Thymus (tissue), 11 donors: Measurements from ENCODE around the gene TBC1D10A. TPM values are rescaled to one million over a fixed set of nuclear protein-coding genes. Genes with fewer than 3 reads are reported as not detected.
A peak's percentile ranks its signal among the peaks of the same experiment; 100 is the strongest.

ENCODE experiments used
- DNase-seq, 9 donors: peaks; one replicate each; pipeline ENCODE4 v3.0.0-alpha.2; 2013; ENCODE audit warnings: low spot score in 9 of 9, low read depth in 6 of 9, missing footprints in 1 of 9
- H3K27ac ChIP-seq, 2 donors: one replicate each; pipeline ENCODE4 v1.5.1; 2013; ENCODE audit warnings: control low read depth in 1 of 2, low read depth in 1 of 2, low read length in 1 of 2, mild to moderate bottlenecking in 1 of 2, moderate library complexity in 1 of 2
- H3K27me3 ChIP-seq, 2 donors: one replicate each; pipeline ENCODE4 v1.5.1; 2013; ENCODE audit warnings: low read length in 1 of 2; ENCODE audit not compliant: control insufficient read depth in 2 of 2, insufficient read depth in 1 of 2
- H3K36me3 ChIP-seq, 2 donors: one replicate each; pipeline ENCODE4 v1.5.1; 2013; ENCODE audit warnings: low read length in 1 of 2, mild to moderate bottlenecking in 1 of 2, moderate library complexity in 1 of 2; ENCODE audit not compliant: control insufficient read depth in 2 of 2, insufficient read depth in 2 of 2
- H3K4me1 ChIP-seq, 2 donors: one replicate each; pipeline ENCODE4 v1.5.1; 2013; ENCODE audit warnings: low read length in 2 of 2; ENCODE audit not compliant: control insufficient read depth in 2 of 2, insufficient read depth in 2 of 2
- H3K4me3 ChIP-seq, 2 donors: one replicate each; pipeline ENCODE4 v1.5.1; 2013; ENCODE audit warnings: low read length in 2 of 2, control low read depth in 1 of 2, mild to moderate bottlenecking in 1 of 2
- H3K9me3 ChIP-seq, 2 donors: one replicate each; pipeline ENCODE4 v1.5.1; 2013; ENCODE audit warnings: low read length in 1 of 2, mild to moderate bottlenecking in 1 of 2; ENCODE audit not compliant: control insufficient read depth in 2 of 2, insufficient read depth in 1 of 2
- WGBS: extraction: QIAGEN DNeasy Blood & Tissue Kit; methylation state at CpG from one replicate; pipeline ENCODE4 v1.1.7; 2013; 5-methylcytosine and 5-hydroxymethylcytosine counted together
- polyA plus RNA-seq: library from polyadenylated mRNA; stranded (reverse); fragments of 200-250 nt; gene quantifications from one replicate; pipeline ENCODE4 v1.2.3, GENCODE V29; 2013
- total RNA-seq: library from RNA; stranded (reverse); fragments of 120-200 nt; gene quantifications from one replicate; pipeline ENCODE4 v1.2.4, GENCODE V29; 2013
- donor health status: healthy.

Gene TBC1D10A
- total and polyA plus RNA-seq, 2 donors = 25.6 to 39.0 TPM

GRCh38 chr22:30286813-30287647 is 39.7 kb downstream of the TBC1D10A start:
- Histone ChIP-seq H3K4me3 (no peak overlapping the region), H3K4me1 (peaks cover 17 to 53% of the 10 kb centered on the region in 2 donors), H3K27me3 (peaks cover 0 to 6% of the 10 kb centered on the region in 2 donors), H3K27ac (no peak overlapping the region), H3K9me3 (peaks cover 0 to 7% of the 10 kb centered on the region in 2 donors), H3K36me3 (peaks cover 8 to 20% of the 10 kb centered on the region in 2 donors)
- WGBS = 67% methylated on average over 31 of the region's 31 CpGs
- DNase-seq = peak in 2 of 9 donors; percentile 77 to 81

- DNase-seq = no peak
- Histone ChIP-seq H3K4me1 (peaks cover 17 to 46% of the 10 kb centered on the region in 2 donors), H3K27me3 (peaks cover 0 to 6% of the 10 kb centered on the region in 2 donors), H3K36me3 (peaks cover 3 to 14% of the 10 kb centered on the region in 2 donors), H3K4me3 (no peak overlapping the region), H3K27ac (no peak overlapping the region), H3K9me3 (peaks cover 0 to 7% of the 10 kb centered on the region in 2 donors)
- 98% methylated on average over 5 of the region's 5 CpGs for WGBS
Measured at GRCh38 chr22:30286331-30286730, 40.4 kb downstream of the TBC1D10A start.

- Histone ChIP-seq H3K36me3 (peaks cover 0 to 13% of the 10 kb centered on the region in 2 donors), H3K9me3 (peaks cover 0 to 7% of the 10 kb centered on the region in 2 donors), H3K4me3 (no peak overlapping the region), H3K27me3 (peaks cover 0 to 6% of the 10 kb centered on the region in 2 donors), H3K4me1 (peaks cover 16 to 41% of the 10 kb centered on the region in 2 donors), H3K27ac (no peak overlapping the region)
- DNase-seq = no peak
- whole genome bisulfite sequencing = over 99% methylated on average over 8 of the region's 8 CpGs
Measured at GRCh38 chr22:30285846-30286200, 40.9 kb downstream of the TBC1D10A start.

GRCh38 chr22:30285176-30285845 is 41.4 kb downstream of the TBC1D10A start:
- H3K4me1 ChIP-seq = peaks cover 11 to 36% of the 10 kb centered on the region in 2 donors
- peaks cover 0 to 6% of the 10 kb centered on the region in 2 donors for H3K27me3 ChIP-seq
- H3K27ac ChIP-seq = no peak overlapping the region
- no peak for DNase-seq
- H3K36me3 ChIP-seq = peaks cover 0 to 10% of the 10 kb centered on the region in 2 donors
- peaks cover 0 to 7% of the 10 kb centered on the region in 2 donors for H3K9me3 ChIP-seq
- H3K4me3 ChIP-seq = no peak overlapping the region
- 94% methylated on average over 27 of the region's 27 CpGs for WGBS

GRCh38 chr22:30284666-30285065 is 42.1 kb downstream of the TBC1D10A start:
- peaks cover 0 to 10% of the 10 kb centered on the region in 2 donors for H3K36me3 ChIP-seq

DNA sequence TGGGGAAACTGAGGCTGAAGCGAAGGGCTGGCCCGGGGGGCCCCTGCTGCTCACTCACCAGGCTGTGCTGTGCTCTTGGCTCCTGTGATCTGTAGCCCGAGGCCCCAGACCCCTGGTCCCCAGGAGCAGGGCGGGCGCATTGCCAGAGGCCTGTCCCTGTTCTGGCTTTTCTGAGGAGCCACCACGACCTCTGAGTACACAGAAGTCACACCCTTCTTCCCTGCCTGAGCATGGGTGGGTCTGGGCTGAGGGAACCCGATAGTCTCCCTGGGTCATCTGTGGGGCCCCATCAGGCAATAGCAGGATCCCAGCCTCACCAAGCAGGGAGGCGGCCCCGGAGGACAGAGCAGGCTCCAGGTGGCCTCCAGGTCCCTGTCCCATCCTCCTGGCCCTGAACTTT is 42.6 kb downstream of the TBC1D10A start:
- DNase-seq = no peak
- 98% methylated on average over 9 of the region's 9 CpGs for WGBS

More at GRCh38 chr22:30284666-30285065, 42.1 kb downstream of the TBC1D10A start:
- peaks cover 0 to 7% of the 10 kb centered on the region in 2 donors for H3K9me3 ChIP-seq
- H3K4me1 ChIP-seq = peaks cover 7 to 30% of the 10 kb centered on the region in 2 donors
- WGBS = 97% methylated on average over 4 of the region's 4 CpGs
- no peak overlapping the region for H3K27ac ChIP-seq
- no peak overlapping the region for H3K4me3 ChIP-seq
- DNase-seq = no peak
- H3K27me3 ChIP-seq = peaks cover 0 to 6% of the 10 kb centered on the region in 2 donors

GRCh38 chr22:30283342-30283741 is 43.4 kb downstream of the TBC1D10A start:
- Histone ChIP-seq H3K27ac (no peak overlapping the region), H3K9me3 (peaks cover 0 to 7% of the 10 kb centered on the region in 2 donors), H3K36me3 (peaks cover 0 to 10% of the 10 kb centered on the region in 2 donors), H3K4me3 (no peak overlapping the region), H3K27me3 (no peaks in the 10 kb centered on the region), H3K4me1 (peaks cover 4 to 22% of the 10 kb centered on the region in 2 donors)
- 92% methylated on average over 4 of the region's 4 CpGs for WGBS
- DNase-seq = no peak

More for the DNA sequence above, 42.6 kb downstream of the TBC1D10A start:
- no peak overlapping the region for H3K4me3 ChIP-seq
- peaks cover 0 to 10% of the 10 kb centered on the region in 2 donors for H3K36me3 ChIP-seq
- no peak overlapping the region for H3K27ac ChIP-seq
- H3K27me3 ChIP-seq = peaks cover 0 to 6% of the 10 kb centered on the region in 2 donors
- H3K9me3 ChIP-seq = peaks cover 0 to 7% of the 10 kb centered on the region in 2 donors
- peaks cover 7 to 30% of the 10 kb centered on the region in 2 donors for H3K4me1 ChIP-seq

GRCh38 chr22:30282616-30283046 is 44.1 kb downstream of the TBC1D10A start:
- no peak for DNase-seq
- 24% methylated on average over 7 of the region's 7 CpGs for WGBS
- H3K36me3 ChIP-seq = peaks cover 0 to 10% of the 10 kb centered on the region in 2 donors

GRCh38 chr22:30280505-30280904 is 46.2 kb downstream of the TBC1D10A start:
- H3K4me1 ChIP-seq = peaks cover 13 to 27% of the 10 kb centered on the region in 2 donors

More at GRCh38 chr22:30282616-30283046, 44.1 kb downstream of the TBC1D10A start:
- Histone ChIP-seq H3K9me3 (peaks cover 0 to 7% of the 10 kb centered on the region in 2 donors), H3K4me3 (no peak overlapping the region), H3K27me3 (no peaks in the 10 kb centered on the region), H3K4me1 (peaks cover 4 to 22% of the 10 kb centered on the region in 2 donors), H3K27ac (no peak overlapping the region)

More at GRCh38 chr22:30280505-30280904, 46.2 kb downstream of the TBC1D10A start:
- Histone ChIP-seq H3K4me3 (no peak overlapping the region), H3K27me3 (no peaks in the 10 kb centered on the region), H3K36me3 (peaks cover 0 to 1% of the 10 kb centered on the region in 2 donors), H3K27ac (no peak overlapping the region), H3K9me3 (no peaks in the 10 kb centered on the region)
- 96% methylated on average over 8 of the region's 8 CpGs for WGBS
- no peak for DNase-seq
